Panc1 (cell line): Measurements from ENCODE around the gene TRIM28. TPM values are rescaled to one million over a fixed set of nuclear protein-coding genes. Genes with fewer than 3 reads are reported as not detected.

Experiments used
- ATAC-seq: fragments of 200-7000 bp; cut with Tn5 transposase; 2 replicates; pipeline ENCODE4 v1.9.1; 2020; ENCODE audit warnings: mild to moderate bottlenecking, moderate library complexity
- BruUV-seq: library from RNA; stranded (reverse); fragments of 400-500 nt; replicated peaks from 2 replicates; lab custom pipeline; 2021; lab: Mats Ljungman, UMichigan
- CTCF ChIA-PET: fragments of 300-600 bp; sonication (Branson Sonifier 250); formaldehyde crosslinking; loops from one replicate; lab custom pipeline; 2022; ENCODE audit warnings: antibody characterized with exemption; lab: Charles Lee
- POLR2A ChIA-PET: fragments of 300-600 bp; sonication (Branson Sonifier 250); formaldehyde crosslinking; loops from one replicate; lab custom pipeline; 2022; ENCODE audit warnings: antibody characterized with exemption; lab: Charles Lee
- DNase-seq: peaks from one replicate; pipeline ENCODE4 v3.0.0-alpha.2; 2010; ENCODE audit warnings: low read depth, low spot score
- H3K27ac ChIP-seq: 2 replicates; pipeline ENCODE4 v1.5.1; 2011; ENCODE audit warnings: mild to moderate bottlenecking, low read length, inconsistent platforms
- H3K27me3 ChIP-seq: fragments of 200-500 bp; sonication (Bioruptor generic); 2 replicates; pipeline ENCODE4 v1.6.0; 2014; ENCODE audit warnings: low read length, inconsistent platforms; ENCODE audit not compliant: control insufficient read depth, insufficient read depth
- H3K36me3 ChIP-seq: fragments of 200-500 bp; sonication (Bioruptor generic); 2 replicates; pipeline ENCODE4 v1.5.1; 2014; ENCODE audit warnings: inconsistent platforms, mild to moderate bottlenecking, low read length, moderate library complexity; ENCODE audit not compliant: control insufficient read depth, insufficient read depth
- H3K4me1 ChIP-seq: 2 replicates; pipeline ENCODE4 v1.5.1; 2011; ENCODE audit warnings: inconsistent platforms, mild to moderate bottlenecking, low read length, moderate library complexity; ENCODE audit not compliant: control insufficient read depth, insufficient read depth
- H3K4me3 ChIP-seq, 2 experiments: 2 replicates each; pipeline ENCODE4 v1.5.1; 2011 to 2012; ENCODE audit warnings: low read depth in 2 of 2, low read length in 2 of 2, mild to moderate bottlenecking in 2 of 2, inconsistent platforms in 1 of 2, moderate library complexity in 1 of 2
- H3K9me3 ChIP-seq: fragments of 200-500 bp; sonication (Bioruptor generic); 2 replicates; pipeline ENCODE4 v1.5.1; 2014; ENCODE audit warnings: low read depth, mild to moderate bottlenecking, inconsistent platforms, low read length, moderate library complexity; ENCODE audit not compliant: control insufficient read depth, insufficient read depth
- POLR2AphosphoS5 ChIP-seq: IDR thresholded peaks from 2 replicates; pipeline ENCODE4 v1.6.1; 2012; ENCODE audit warnings: mild to moderate bottlenecking, low read depth, low read length, moderate library complexity
- REST ChIP-seq, 2 experiments: IDR thresholded peaks; 2 replicates each; pipeline ENCODE4 v1.6.1; 2011 to 2012; ENCODE audit warnings: low read depth in 2 of 2, control low read depth in 1 of 2, low read length in 1 of 2, mild to moderate bottlenecking in 1 of 2, moderate library complexity in 1 of 2; ENCODE audit not compliant: insufficient read depth in 1 of 2
- SIN3A ChIP-seq: IDR thresholded peaks from 2 replicates; pipeline ENCODE4 v1.6.1; 2012; ENCODE audit warnings: low read depth, mild to moderate bottlenecking, low read length, moderate library complexity, borderline replicate concordance; ENCODE audit not compliant: insufficient read depth
- TCF7L2 ChIP-seq: IDR thresholded peaks from 2 replicates; pipeline ENCODE4 v1.6.1; 2011; ENCODE audit warnings: mild to moderate bottlenecking, low read depth, low read length, inconsistent platforms
- in situ Hi-C: cut with HindIII; loops from 2 replicates; pipeline ENCODE4 v1.10.0; 2016; ENCODE audit warnings: low sequenced_read_pairs, low pct_unique_long_range_greater_than_20kb
- intact Hi-C: fragments of 100-400 bp; cut with micrococcal nuclease; formaldehyde crosslinking; loops from one replicate; pipeline ENCODE4 v1.10.0; 2022; ENCODE audit not compliant: unreplicated experiment
- total RNA-seq: library from RNA; stranded (reverse); gene quantifications from one replicate; pipeline ENCODE4 v1.2.1, GENCODE V29; 2021; ENCODE audit not compliant: unreplicated experiment
- TF ChIP-seq, protein P1 (sequence below): fragments of 450-650 bp; IDR thresholded peaks from 2 replicates; pipeline ENCODE4 v1.5.1; 2017; ENCODE audit warnings: mild to moderate bottlenecking

TRIM28 gene
- total RNA-seq, 1 experiment from 2014 or later = 767 TPM

DNA sequence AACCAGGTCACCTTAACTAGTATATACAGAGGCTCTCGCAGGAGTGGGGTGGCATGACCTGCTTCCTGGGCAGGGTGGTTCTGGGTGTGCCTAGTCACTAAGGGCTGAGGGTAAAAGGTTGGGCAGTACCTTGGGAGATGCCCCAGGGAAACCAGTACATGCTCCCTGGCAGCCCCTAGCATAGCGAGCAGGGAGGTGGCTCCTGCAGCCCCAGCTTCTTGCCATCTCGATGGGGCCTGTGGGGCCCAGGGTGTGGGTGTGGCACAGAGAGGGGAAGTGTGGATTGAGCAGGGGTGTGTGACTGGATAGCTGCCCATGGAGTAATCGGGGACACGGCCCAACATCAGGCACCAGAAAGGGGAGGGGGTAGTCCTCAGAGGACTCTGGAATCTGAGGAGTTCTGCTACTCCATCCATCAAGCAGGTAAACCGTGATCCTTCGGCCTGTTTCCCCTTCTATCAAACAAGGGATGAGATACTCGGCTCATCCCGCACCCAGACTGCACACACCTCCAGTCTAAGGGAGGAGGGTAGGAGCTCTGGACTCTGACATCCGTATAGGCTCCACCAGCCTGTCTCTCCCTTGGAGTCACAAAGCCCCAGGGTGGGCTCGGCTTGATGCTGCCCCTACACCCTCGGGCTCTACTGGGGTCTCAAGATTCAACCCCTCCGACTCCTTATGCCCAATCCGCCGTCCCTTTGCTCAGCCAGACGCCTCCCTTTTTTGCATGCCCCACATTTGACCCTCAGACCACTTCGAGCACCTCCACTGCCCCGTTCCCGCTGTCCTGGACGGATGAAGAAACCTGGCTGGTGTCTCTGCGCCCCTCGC, 25.4 kb upstream of the TRIM28 start:
- in situ Hi-C loops = no loop called here
- TF ChIP-seq POLR2AphosphoS5 (no peak), TCF7L2 (no peak), REST (IDR thresholded peaks at IDR 0.05; ENCODE audit: insufficient read depth in 1 of 2, low read depth in 2 of 2, low read length in 1 of 2) (no peak), SIN3A (no peak)
- TF ChIP-seq, protein P1, sequence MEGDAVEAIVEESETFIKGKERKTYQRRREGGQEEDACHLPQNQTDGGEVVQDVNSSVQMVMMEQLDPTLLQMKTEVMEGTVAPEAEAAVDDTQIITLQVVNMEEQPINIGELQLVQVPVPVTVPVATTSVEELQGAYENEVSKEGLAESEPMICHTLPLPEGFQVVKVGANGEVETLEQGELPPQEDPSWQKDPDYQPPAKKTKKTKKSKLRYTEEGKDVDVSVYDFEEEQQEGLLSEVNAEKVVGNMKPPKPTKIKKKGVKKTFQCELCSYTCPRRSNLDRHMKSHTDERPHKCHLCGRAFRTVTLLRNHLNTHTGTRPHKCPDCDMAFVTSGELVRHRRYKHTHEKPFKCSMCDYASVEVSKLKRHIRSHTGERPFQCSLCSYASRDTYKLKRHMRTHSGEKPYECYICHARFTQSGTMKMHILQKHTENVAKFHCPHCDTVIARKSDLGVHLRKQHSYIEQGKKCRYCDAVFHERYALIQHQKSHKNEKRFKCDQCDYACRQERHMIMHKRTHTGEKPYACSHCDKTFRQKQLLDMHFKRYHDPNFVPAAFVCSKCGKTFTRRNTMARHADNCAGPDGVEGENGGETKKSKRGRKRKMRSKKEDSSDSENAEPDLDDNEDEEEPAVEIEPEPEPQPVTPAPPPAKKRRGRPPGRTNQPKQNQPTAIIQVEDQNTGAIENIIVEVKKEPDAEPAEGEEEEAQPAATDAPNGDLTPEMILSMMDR = no peak
- ChIA-PET POLR2A (interaction anchor here (0.6 to 1.6 kb wide), 2 partner anchors 25 to 671 kb away, joined by 4 to 7 read pairs; partner anchors contain the start of gene TRIM28), CTCF (interaction anchor here (0.5 to 3.0 kb wide), 2 partner anchors 16 to 25 kb away, joined by 3 to 11 read pairs; partner anchors contain the start of gene TRIM28)
- intact Hi-C loops = loop anchor here (1.0 kb wide), 1 partner anchor 37 kb away; the partner anchor contains the start of gene CHMP2A
- H3K36me3 ChIP-seq = peaks cover 3% of the 10 kb centered on the region; the same call in 1 of the 2 replicates
- H3K4me1 ChIP-seq = peaks cover 37% of the 10 kb centered on the region
- peak overlapping the region; percentile 72 to 98 for H3K4me3 ChIP-seq
- BruUV-seq = no TSS peak
- no peaks in the 10 kb centered on the region for H3K27me3 ChIP-seq
- ATAC-seq (no peak), DNase-seq (no peak)
- no peaks in the 10 kb centered on the region for H3K9me3 ChIP-seq
- peak overlapping the region; percentile 99 for H3K27ac ChIP-seq

DNA sequence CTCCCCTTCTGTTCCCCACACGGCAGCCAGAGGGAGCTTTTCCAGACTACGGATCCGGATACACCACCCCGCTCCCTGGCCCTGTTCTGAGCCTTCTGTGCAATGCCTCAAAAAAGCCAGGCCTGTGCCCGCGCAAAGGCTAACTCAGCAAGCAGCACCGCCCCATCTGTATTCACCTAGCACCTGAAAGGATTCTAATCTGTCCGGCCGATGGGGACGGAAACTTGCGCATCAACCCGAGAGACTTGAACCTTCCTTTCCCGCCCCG, 24.8 kb upstream of the TRIM28 start:
- TF ChIP-seq, protein P1 = peak; percentile 78; the same call in 1 of the 2 replicates
- TF ChIP-seq SIN3A = no peak
- DNase-seq = no peak

More for the DNA sequence above, 24.8 kb upstream of the TRIM28 start:
- H3K27me3 ChIP-seq = no peaks in the 10 kb centered on the region
- BruUV-seq = no TSS peak
- peak overlapping the region; percentile 99 for H3K27ac ChIP-seq
- H3K4me1 ChIP-seq = peaks cover 34% of the 10 kb centered on the region
- in situ Hi-C loops (no loop called here), intact Hi-C loops (loop anchor here (1.0 kb wide), 1 partner anchor 36 kb away; the partner anchor contains the start of gene CHMP2A)
- peaks cover 3% of the 10 kb centered on the region; the same call in 1 of the 2 replicates for H3K36me3 ChIP-seq
- no peaks in the 10 kb centered on the region for H3K9me3 ChIP-seq
- H3K4me3 ChIP-seq = peak overlapping the region; percentile 72 to 98
- POLR2A ChIA-PET = interaction anchor here (1.6 kb wide), 1 partner anchor 25 kb away, joined by 7 read pairs; the partner anchor contains the start of gene TRIM28
- CTCF ChIA-PET = interaction anchor here (0.5 to 3.0 kb wide), 2 partner anchors 13 to 25 kb away, joined by 4 to 11 read pairs; partner anchors contain the start of gene TRIM28
- peak; percentile 52 for ATAC-seq
